ENCODE measurements around the gene MYH11. TPM values are rescaled to one million over a fixed set of nuclear protein-coding genes. Genes with fewer than 3 reads are reported as not detected.

Gene MYH11
- total RNA-seq, 4 donors from 2014 or later: 5.6 to 57.7 (median 20.4) TPM

DNA sequence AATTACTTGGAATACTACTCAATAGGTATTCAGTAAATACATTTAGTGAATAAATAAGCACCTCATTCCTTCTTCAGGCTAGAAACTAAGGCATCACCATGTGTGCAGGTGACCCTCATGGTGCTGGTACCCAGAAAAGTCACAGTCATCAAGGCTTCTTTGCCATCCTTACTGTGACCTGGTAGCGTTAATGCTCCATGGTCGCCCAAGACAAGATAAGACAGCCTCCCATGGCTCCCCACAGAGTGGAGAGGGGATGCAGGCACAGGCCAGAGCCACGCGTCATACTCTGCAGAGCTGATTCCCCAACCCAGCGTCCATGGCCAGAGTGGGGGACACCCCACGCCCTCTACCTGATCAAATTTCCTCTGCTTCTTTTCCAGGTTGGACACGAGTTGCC lies 133.0 kb downstream of the MYH11 start:
- intact Hi-C loops (cut with DNase I; ENCODE audit: low total_unique reads): no loop called here

DNA sequence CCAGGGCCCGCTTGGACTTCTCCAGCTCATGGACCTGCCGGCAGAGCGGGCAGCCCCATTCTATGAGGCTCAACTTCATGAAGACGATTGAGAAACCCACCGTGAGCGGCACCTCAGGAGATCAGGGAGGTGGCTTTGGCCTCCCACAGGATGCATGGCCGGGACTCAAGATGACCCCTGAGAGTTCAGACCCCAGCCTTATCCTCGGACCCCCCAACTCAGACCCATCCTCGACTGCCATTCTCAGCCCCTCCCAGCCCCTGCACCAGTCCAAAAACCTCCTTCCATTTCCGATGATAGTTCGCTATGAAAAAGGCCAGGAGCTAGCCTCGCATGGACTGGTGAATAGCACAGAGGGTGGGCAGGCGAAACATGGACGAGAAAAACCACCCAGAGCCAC lies 135.8 kb downstream of the MYH11 start:
- DNase-seq (no peak), ATAC-seq (no peak)
- intact Hi-C loops (cut with DNase I; ENCODE audit: low total_unique reads) (no loop called here), in situ Hi-C loops (cut with MboI; ENCODE audit: low sequenced_read_pairs in 4 of 4) (no loop called here)
- H3K4me1 ChIP-seq: no peaks in the 10 kb centered on the region
- H3K27me3 ChIP-seq: no peaks in the 10 kb centered on the region
- TF ChIP-seq, protein P1, sequence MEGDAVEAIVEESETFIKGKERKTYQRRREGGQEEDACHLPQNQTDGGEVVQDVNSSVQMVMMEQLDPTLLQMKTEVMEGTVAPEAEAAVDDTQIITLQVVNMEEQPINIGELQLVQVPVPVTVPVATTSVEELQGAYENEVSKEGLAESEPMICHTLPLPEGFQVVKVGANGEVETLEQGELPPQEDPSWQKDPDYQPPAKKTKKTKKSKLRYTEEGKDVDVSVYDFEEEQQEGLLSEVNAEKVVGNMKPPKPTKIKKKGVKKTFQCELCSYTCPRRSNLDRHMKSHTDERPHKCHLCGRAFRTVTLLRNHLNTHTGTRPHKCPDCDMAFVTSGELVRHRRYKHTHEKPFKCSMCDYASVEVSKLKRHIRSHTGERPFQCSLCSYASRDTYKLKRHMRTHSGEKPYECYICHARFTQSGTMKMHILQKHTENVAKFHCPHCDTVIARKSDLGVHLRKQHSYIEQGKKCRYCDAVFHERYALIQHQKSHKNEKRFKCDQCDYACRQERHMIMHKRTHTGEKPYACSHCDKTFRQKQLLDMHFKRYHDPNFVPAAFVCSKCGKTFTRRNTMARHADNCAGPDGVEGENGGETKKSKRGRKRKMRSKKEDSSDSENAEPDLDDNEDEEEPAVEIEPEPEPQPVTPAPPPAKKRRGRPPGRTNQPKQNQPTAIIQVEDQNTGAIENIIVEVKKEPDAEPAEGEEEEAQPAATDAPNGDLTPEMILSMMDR (IDR thresholded peaks at IDR 0.05 in 4 of 5, conservative IDR thresholded peaks at IDR 0.05 in 1 of 5): no peak
- TF ChIP-seq POLR2A (IDR thresholded peaks at IDR 0.05): no peak
- no peak overlapping the region for H3K4me3 ChIP-seq
- H3K36me3 ChIP-seq: peaks cover 0 to 18% of the 10 kb centered on the region in 2 donors
- H3K9me3 ChIP-seq: no peaks in the 10 kb centered on the region
- H3K27ac ChIP-seq: no peak overlapping the region

More for the DNA sequence above, 133.0 kb downstream of the MYH11 start:
- Histone ChIP-seq H3K4me1 (no peaks in the 10 kb centered on the region), H3K36me3 (peaks cover 0 to 18% of the 10 kb centered on the region in 2 donors), H3K27ac (no peak overlapping the region), H3K4me3 (no peak overlapping the region), H3K27me3 (no peaks in the 10 kb centered on the region), H3K9me3 (no peaks in the 10 kb centered on the region)
- in situ Hi-C loops (cut with MboI; ENCODE audit: low sequenced_read_pairs in 4 of 4): no loop called here
- TF ChIP-seq, protein P1 (IDR thresholded peaks at IDR 0.05 in 4 of 5, conservative IDR thresholded peaks at IDR 0.05 in 1 of 5): no peak
- no peak for DNase-seq
- no peak for ATAC-seq

DNA sequence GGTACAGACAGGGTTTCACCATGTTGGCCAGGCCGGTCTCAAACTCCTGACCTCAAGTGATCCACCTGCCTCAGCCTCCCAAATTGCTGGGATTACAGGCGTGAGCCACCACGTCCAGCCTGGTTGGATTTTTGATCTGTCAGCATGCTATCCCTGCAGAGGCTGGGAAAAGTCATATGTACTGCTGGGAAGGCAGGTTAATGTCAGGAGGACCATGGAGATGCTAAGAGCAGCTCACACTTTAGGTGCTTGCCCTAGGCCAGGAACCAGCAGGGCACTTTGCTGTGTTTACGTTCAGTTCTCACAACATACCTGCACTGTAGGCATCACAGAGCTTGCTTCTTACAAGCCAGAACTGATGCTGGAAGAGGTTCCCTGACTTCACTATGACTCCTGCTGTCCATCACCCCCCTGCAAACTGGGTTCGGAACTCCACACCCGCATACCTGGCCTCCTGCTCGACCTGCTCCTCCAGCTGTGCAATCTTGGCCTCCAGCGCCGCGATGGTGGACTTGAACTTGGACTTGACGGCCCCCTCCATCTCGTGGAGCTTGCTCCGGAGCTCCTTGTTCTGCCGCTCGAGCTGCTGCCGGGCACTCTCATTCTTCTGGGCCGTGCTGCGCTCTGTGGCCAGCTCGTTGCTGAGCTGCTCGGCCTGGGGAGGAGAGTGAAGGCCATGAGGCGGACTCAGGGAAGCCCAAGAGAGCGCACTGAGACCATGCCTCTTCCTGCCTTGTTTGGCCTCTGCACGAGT lies 140.0 kb downstream of the MYH11 start:
- DNase-seq: no peak
- no peaks in the 10 kb centered on the region for H3K9me3 ChIP-seq
- H3K4me1 ChIP-seq: no peaks in the 10 kb centered on the region
- no peaks in the 10 kb centered on the region for H3K36me3 ChIP-seq
- no peak for ATAC-seq
- H3K4me3 ChIP-seq: no peak overlapping the region
- no peak overlapping the region for H3K27ac ChIP-seq
- no peaks in the 10 kb centered on the region for H3K27me3 ChIP-seq
- in situ Hi-C loops (cut with MboI; ENCODE audit: low sequenced_read_pairs in 4 of 4) (no loop called here), intact Hi-C loops (cut with DNase I; ENCODE audit: low total_unique reads) (no loop called here)
- TF ChIP-seq, protein P1 (IDR thresholded peaks at IDR 0.05 in 4 of 5, conservative IDR thresholded peaks at IDR 0.05 in 1 of 5): no peak
- TF ChIP-seq POLR2A (IDR thresholded peaks at IDR 0.05): no peak

DNA sequence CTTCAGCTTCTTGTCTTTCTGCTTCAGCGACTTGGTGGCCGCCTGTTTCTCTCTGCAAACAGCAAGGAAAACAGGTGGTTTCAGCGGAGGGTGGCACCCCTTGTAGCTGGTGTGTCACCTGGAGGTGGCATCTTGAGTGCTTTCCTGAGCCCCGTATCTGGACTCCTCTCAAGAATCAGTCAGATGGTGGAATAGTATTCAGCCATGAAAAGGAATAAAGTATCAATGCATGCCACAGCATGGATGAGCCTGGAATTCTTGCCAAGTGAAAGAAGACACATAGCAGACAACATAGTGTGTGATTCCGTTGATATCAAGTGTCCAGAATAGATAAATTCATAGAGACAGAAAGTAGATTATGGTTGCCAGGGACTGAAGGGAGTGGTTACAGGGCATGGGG lies 141.6 kb downstream of the MYH11 start:
- TF ChIP-seq, protein P1 (IDR thresholded peaks at IDR 0.05 in 4 of 5, conservative IDR thresholded peaks at IDR 0.05 in 1 of 5): no peak
- TF ChIP-seq POLR2A (IDR thresholded peaks at IDR 0.05): no peak
- DNase-seq: no peak
- Histone ChIP-seq H3K9me3 (no peaks in the 10 kb centered on the region), H3K36me3 (peaks cover 0 to 2% of the 10 kb centered on the region in 2 donors), H3K4me3 (no peak overlapping the region), H3K27ac (no peak overlapping the region), H3K4me1 (no peaks in the 10 kb centered on the region), H3K27me3 (no peaks in the 10 kb centered on the region)
- no peak for ATAC-seq
- in situ Hi-C loops (cut with MboI; ENCODE audit: low sequenced_read_pairs in 4 of 4): no loop called here
- intact Hi-C loops (cut with DNase I; ENCODE audit: low total_unique reads): no loop called here

Data from gastrocnemius medialis (tissue), 4 donors.